Hippocampal formation (tissue), 2 donors: Measurements from ENCODE around the gene ATP11A.

Source experiments
- DNase-seq, 2 donors: peaks; one replicate each; lab custom pipeline; 2025; lab: John Stamatoyannopoulos, UW

The ATP11A gene

DNA sequence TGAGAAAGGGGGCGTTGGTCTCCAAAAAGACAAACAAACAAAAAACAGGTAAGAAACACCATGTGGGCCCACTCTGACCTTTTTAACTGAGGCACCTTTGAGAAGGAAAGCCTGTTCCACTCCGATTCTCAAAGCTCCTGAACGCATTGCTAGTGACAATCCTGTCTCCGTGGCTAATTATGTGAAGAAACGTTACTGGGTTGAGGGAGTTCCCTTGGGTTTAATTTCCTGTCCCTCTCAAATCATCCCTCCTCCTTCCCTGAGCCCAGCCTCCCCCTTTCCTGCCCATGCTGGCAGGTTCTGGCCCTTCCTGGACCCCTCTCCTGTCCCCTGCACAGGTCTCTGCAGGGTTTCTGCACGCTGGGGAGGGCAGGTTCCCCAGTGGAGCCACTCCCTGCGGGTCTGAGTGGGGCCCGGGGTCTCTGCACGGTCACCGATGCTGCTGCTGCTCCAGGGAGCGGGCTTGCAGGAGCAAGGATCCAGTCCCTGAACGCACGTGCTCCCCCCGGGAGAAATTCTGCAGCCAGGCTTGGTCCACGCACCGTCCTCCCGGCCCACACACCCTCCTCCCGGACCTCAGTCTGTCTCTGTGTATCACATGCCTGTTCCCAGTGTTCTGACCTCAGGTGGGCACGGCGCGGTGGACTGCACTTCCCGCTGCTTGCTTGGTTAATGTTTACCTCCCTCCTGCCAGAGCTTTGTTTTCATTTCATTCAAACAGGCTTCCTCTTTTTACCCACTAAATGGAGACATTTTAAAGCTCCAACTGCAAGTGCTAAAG, 202.8 kb downstream of the ATP11A start:
- no peak for DNase-seq

DNA sequence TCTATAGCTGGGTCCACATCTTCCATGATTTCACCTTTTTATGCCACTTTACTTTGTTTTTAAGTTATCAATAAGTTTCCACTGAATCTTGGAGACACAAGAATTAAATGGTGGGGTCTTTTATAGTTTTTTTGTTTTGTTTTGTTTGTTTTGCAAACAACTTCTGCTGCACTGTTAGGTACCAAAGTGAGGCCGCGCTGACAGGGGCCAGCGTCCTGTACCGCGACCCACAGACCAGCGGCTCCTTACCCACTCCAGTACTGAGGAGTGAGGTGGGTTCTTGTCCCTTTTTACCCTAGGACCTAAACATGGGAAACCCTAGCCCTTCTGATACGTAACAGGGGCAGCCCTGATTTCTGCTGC, 203.3 kb downstream of the ATP11A start:
- no peak for DNase-seq

DNA sequence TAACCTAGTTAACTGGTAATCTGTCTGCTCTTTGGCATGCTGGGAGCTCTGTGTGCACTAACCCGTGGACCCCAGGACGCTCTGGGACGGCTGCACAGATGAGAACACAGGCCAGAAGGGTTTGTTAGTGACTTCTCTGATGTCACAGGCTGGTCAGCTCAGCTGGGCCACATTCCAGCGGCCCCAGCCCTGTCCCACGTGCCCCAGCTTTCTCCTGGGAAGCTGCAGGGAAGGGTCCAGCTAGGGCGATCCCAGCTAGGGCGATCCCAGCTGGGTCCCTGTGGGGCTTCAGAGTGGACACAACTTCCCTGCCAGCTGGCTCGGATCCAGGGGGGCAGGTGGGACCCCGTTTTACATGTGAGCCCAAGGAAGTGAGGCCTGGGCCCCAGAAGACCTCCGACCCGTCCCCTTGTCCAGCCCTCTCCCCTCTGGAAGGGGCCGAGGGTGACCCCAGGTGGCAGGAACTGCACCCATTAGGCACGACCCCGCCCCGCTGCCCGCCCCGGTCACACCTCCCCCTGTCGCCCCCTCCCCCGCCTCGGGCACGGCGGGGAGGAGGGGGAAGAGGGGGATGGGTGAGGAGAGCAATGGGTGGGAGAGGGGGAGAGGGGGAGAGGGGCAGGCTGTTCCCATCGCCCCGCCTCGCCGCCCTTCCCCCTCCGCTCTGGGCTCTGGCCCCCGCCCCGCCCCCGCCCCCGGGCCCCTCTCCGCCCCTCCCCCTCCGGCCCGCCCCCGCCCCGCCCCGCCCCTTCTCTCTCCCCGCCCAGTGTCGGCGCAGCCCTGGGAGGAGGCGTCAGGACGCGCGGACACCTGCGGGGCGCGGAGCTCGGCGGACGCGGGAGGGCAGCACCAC, 204.0 kb downstream of the ATP11A start:
- DNase-seq = no peak

DNA sequence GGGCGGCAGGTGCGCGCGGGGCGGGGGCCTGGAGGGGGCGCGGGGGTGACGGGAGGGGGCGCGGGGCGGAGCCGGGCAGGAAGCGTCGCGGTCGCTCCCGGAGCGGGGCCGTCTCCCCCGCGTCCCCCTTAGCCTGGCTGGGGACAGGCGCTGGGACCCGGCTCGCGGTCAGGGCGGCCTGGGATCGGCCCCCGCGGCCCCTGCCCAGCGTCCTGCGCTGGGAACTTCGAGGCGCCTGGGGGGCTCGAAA, 204.5 kb downstream of the ATP11A start:
- no peak for DNase-seq

DNA sequence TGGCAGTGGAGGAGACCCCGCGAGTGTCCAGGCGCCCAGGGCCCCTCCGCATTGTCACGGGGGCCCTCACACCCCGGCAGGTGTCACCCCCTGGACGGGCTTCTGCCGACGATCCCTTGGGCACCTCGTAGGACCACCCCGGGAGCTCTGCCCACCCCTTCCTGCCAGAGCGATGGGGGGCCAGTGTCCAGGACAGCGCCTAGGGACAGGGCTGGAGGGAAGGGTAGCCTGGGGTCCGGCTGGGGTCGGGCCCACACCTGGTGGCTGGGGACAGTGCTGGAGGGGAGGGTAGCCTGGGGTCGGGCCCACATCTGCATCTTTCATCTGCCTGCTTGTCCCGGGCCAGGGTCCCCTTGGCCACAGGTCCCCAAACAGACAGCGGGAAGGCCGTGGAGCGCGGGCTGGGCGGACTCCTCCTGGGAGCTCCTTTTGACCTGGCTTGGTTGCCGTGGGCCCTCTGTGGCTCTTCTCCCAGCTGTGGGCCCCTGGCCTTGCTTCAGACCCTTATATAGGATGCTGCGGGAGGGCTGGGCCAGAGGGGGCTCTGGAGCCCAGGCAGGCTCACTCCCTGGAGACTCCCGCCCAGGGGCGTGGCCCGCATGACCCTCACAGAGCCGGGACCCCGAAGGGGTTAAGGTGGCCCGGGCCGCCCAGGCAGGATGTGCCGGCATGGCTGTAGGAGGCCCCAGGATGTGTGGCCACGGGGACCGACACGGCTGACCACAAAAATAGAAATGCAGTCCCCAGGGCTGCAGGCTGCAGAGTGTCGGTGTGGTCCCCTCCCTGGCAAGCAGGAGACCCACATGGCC, 205.0 kb downstream of the ATP11A start:
- DNase-seq = no peak

DNA sequence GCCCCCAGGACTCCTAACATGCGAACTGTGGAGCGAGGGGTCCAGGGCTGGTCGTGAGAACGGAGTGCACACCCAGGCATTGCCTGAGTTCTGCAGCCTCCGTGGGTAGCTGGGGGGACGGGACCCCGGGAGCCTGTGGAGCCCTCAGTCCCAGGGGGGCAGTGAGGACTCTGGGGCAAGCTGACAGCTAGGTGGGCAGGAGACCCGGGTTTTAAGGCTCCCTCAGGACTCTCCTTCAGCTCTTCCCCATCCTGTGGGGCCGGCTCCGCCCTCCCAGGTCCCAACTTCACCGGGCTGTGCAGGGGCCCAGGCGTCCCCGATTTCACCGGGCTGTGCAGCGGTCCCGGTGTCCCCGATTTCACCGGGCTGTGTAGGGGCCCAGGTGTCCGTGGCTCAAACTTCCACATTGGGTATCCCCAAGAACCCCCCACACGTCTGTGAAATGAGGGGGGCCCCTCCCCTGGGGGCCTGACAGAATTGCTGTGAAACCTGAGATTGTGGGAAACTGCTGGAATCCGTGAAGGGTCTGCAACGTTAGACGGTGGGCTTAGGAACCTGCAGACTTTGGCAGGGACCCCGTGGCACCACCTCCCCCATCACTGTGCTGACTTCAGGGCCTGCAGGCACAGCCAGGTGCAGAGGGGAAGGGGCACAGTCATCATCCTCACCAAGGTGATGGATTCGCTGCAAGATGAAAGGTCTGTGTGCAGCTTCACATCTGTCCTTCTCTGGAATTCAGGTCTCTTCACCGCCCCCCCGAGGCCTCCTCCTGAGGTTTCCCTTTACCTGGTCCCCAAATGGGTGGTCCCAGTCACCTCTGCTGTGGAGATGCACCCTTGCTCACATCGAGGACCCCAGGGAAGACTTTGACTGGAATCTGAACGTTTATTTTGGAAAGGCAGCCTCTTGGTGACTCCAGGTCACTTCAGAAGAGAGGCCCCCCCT, 206.0 kb downstream of the ATP11A start:
- DNase-seq = peak in 1 of 2 donors; percentile 99

DNA sequence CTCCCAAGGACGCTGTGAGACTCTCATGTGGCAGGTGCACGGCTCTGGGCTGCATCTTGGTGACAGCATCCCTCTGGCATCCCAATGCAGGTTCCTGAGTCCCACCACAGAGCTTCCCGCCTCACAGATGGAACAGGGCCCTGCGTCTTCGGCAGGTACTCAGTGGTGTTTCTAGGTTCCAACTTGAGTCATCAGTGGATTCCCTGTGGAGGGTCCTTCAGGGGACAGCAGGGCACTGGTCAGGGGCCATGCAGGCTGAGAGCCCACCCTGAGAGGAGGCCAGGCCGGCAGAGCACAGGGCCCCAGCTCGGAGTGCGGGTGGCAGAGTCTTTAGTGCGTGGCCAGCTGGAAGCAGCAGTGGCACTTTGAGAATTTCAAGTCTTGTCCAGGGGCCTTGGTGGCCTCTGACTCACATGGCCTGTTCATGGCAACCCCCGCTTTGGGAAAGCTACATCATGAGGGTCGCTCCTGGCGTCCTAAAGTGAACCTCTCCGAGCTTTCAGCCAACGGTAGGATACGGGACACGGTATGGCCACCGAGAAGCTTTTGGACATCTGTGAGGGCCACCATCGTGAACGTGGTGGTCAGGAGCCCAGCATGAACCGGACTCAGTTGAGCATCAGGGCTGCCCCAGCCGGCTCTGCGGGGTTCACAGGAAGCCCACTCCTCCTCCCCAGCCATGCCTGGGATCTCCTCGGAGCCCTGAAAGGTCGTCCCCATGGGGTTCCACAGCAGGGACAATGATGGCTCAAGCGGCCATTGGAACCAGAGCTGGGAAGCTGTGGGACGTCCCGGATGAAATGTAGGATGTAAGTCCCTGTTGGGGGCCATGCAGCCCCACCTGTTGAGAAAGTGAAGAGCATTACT, 207.1 kb downstream of the ATP11A start:
- DNase-seq = no peak

DNA sequence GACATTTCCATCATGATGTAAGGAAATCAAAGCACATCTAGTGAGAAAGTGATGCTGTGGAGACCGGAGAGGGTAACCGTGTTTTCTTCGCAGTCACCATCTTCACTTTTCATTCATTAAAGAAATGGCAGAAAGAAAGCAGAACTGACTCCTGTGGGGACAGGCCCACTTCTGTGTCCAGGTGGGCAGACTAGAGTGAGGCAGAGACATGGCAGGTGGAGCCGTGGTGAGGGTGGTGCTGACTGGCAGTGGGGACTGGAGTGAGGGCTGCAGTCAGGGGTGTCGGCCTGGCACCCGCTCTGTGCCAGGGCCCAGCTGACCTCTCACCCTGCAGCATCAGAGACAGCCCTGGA, 207.7 kb downstream of the ATP11A start:
- DNase-seq = no peak

DNA sequence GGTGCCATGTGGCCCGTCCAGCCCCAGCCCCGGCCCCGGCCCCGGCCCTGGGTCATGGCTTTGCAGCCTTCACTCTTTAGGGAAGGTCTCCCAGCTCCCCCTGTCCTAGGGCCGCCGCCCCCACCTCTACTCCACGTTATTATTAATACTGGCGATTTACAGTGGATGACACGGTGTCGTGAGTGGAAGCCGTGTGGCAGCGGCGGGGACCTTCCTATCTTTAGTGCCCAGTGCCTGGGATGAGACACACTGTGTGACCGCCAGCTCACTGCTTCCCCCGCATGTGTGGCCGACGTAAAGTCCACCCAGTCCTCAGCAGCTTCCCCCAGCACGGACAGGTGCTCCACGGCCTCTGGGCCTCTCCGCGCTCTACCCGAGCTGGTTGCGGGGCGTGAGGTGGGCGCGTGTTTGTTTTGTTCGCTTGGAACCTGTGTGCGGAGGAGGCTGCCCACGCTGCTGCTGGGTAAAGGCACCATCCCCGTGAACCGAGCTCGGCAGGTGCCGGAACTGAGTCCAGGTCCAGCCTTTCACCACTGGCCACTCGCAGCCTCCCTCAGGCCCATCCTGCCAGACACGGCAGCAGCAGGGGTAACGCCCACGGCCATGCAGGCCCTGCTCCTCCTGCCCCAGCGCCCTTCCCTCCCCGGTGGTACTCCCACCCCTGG, 208.2 kb downstream of the ATP11A start:
- DNase-seq = no peak

DNA sequence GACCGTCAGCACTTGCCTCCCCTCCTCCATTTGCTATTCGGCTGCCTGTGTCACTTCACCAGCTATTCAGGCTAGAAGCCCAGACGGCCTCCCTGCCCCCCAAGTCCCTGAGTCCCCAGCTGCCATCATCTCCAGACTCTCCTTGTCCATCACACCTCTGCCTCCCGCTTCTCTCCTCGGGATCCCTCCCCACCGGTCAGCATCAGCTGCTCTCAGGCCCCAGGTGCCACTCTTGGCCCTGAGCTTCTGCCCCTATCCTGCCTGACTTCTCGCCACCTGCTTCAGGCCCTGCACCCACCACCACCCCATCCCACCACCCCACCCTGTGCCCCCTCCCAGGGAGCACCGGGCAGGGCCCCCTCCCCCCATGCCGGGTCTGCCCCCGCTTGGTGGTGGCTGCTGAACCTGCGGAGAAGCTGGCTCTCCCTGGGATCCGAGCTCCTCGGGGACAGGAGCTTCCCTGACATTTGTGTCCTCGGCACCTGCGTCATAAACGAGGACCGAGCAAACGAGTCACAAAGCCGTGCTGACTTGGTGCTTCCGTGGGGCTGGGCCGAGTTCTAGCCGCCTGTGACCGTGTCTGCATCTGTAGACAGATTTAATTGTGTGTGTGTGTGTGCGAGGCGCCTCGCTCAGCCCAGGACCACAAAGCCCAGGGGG, 208.9 kb downstream of the ATP11A start:
- DNase-seq = no peak

DNA sequence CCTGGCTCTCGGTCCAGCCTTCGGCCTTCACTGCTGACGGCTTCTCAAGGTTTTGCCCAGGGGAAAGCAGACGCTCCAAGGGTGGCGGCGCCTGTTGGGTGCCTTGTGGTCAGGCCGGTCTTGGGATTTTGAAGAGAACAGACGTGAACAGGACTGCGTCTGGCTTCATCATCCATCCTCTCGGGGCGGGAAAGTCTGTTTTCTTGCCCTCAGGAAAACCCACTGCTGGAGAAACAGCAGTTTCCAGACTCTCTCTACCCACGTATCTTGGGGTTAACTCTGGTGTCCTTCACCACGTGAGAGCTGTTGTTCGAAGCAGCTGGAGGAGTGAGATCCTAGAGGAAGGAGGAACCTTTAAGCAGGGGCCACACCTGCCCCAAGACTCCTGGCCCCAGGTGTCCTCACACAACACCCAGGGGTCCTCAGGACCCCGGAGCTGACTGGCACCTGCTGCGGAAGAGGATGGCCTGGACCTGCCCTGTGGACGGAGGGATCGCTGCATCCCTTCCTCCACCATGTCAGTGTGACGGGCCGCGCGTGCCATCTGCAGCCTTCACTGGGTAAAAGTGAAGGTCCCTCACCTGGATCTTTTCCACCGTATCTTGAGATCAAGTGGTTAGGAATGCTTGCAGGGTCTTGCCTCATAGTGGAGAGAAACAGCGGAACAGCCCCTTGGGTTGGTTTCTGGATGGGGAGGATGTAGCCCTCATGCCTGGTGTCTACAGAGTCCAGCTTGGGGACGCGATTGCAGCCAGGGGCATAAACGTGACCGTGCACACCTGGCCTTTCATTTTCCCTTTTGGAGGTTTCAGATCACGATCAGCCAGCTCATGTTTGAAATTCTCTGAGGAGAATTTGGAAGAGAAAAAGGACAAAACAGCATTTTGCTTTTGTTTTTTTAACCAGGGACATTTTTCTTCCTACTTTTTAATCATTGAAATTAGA, 209.7 kb downstream of the ATP11A start:
- no peak for DNase-seq

DNA sequence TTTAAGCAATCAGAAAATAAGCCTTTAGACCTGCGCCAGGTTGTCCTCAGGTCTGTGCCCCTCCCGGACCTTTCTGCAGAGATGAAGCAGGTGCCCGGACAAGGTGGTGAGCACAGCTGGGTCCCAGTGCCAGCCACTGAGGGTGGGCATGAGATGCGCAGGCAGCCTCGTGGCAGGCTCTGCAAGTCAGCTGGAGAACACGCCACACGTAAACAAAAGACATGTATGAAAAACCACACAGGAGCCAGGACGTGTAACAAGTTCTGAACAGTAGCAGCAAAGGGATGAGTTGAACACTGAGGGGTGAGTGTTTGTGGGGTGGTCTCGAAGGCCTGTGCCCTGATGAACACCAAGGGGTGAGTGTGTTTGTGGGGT, 210.4 kb downstream of the ATP11A start:
- no peak for DNase-seq

DNA sequence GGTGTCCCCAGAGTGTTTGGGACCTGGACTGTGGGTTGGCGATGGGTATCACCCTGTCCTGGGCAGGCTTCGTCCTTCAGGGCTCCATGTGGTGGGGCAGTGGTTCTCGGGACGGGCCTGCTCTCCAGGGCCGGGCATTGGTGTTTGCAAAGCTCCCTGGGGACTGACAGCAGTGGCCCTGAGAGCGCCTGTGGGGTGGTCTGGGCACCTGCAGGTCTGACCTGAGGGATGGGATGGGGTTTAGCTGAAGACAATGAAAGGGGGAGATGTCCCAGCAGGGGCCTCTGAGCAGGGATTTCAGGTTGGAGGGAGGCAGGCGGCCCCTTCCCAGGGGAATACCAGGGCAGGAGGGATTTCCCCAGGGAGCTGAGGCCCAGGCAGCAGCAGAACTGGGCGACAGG, 210.9 kb downstream of the ATP11A start:
- DNase-seq = no peak

DNA sequence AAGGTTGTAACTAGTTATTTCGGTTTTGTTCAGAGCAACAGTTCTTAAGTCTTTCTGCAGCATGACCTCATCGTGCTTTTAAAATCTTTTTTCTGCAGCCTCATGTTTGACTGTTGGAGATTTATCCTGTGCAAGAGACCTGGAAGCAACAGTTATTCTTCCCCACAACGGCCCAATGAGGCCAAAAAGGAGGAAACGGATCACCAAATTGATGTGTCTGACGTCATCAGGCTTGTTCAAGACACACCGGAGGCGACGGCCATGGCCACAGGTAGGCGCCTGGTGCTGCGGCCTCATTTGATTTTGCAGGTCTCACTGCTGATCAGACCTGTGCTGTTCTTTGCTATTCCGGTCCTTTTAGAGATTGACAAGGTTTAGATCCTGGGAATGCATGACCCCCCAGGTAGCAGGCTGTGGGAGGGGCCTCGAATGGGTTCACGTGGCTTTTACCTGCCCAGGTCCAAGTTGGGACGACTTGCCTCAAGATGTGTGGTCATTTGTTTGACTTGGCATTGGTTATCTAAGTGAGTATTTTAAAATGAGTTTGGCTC, 212.3 kb downstream of the ATP11A start:
- DNase-seq = no peak

DNA sequence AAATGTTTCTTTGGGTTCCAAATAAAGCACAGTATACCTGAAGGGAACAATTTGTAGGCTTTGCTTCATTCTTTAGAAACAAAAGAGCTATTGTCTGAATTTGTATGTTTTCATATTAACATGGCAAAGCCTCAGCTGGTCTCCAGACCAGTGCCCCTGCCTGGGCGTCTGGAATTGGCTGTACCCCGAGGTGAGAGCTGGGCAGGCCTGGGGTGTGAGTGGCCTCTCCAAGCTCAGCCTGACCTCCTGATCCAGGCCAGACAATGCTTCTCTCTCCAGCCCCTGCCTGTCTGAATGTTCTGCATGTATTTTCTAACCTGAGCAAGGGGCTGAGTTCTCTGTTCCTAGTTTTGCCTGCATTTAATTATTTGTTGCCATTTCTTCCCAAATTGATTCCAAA, 212.8 kb downstream of the ATP11A start:
- no peak for DNase-seq

DNA sequence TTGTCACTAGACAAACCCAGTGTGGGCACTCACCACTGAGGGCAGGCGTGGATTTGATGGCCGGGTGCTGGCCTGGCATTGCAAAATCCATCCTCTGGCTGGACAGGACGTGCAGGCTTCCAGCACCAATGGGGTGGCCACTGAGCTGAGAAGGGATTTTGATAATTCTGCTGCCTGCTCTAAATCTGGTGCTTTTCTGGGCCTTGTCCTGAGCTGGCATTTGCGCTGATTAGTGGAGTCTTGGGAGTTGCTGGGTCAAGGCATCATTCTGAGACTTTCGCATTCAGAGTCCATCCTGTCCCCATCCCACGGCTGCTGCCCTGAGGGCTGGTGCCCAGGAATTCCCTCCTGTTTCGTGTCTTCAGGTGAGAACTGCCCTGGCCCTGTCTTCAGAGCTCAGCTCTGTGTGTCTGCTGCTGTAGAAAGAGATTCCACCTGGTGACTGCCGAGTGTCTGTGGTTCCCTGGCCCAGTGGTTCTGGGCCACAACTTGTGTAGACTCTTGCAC, 213.3 kb downstream of the ATP11A start:
- DNase-seq = no peak

DNA sequence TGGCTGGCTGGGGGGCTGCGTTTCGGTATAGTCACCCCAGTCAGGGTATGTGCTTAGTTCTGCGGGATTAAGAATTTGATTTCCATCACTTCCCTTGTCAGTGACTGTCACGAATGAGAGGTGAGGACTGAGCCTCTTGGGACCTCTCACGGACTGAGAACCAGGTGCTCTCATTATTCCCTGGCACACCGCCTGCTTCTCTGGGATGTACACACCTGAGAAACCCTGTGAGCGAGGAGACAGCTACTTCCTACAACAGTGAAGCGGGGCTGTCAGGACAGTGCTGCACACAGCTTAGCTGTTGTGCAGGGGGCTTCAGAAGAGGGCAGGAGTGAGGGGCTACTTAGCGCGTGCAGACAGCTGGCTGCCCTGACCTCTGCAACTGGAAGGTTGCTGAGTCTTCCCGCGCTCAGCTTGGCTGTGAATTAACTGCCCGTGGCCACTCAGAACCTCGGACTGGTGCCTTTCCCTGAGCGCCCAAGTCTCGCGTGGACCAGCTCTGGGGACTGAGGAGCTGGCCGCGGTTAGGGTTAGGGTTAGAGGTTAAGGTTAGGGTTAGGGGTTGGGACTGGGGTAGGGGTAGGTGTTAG, 213.9 kb downstream of the ATP11A start:
- no peak for DNase-seq
